NCI-H2029 (cell line): ENCODE results near the gene STX4.

ENCODE experiments used
- DNase-seq: peaks from one replicate; lab custom pipeline; 2025; lab: John Stamatoyannopoulos, UW

The STX4 gene

GRCh38 chr16:31020536-31020935 is 12.8 kb upstream of the STX4 start:
- no peak for DNase-seq

GRCh38 chr16:31022544-31023251 is 10.7 kb upstream of the STX4 start:
- no peak for DNase-seq

GRCh38 chr16:31023252-31023602 is 10.1 kb upstream of the STX4 start:
- no peak for DNase-seq

GRCh38 chr16:31023627-31024226 is 9.6 kb upstream of the STX4 start:
- no peak for DNase-seq

GRCh38 chr16:31025339-31025738 is 8.0 kb upstream of the STX4 start:
- DNase-seq, result no peak

- DNase-seq, result no peak
Measured at GRCh38 chr16:31029272-31029671, 4.1 kb upstream of the STX4 start.

GRCh38 chr16:31031276-31031675 is 2.1 kb upstream of the STX4 start:
- DNase-seq, result no peak

GRCh38 chr16:31033709-31034492 is 543 bp downstream of the STX4 start:
- peak; percentile 63 for DNase-seq

- no peak for DNase-seq
Measured at GRCh38 chr16:31036691-31037090, 3.3 kb downstream of the STX4 start.

GRCh38 chr16:31038993-31039392 is 5.6 kb downstream of the STX4 start:
- no peak for DNase-seq

- DNase-seq, result no peak
Measured at GRCh38 chr16:31042866-31043265, 9.5 kb downstream of the STX4 start.

- DNase-seq, result no peak
Measured at GRCh38 chr16:31043352-31043751, 10.0 kb downstream of the STX4 start.

- DNase-seq, result no peak
Measured at GRCh38 chr16:31043898-31044481, 10.6 kb downstream of the STX4 start.

GRCh38 chr16:31050280-31051030 is 17.1 kb downstream of the STX4 start:
- DNase-seq, result no peak

- DNase-seq, result no peak
Measured at GRCh38 chr16:31052114-31052513, 18.8 kb downstream of the STX4 start.

GRCh38 chr16:31055613-31056012 is 22.3 kb downstream of the STX4 start:
- DNase-seq, result no peak

- DNase-seq, result no peak
Measured at GRCh38 chr16:31061126-31061812, 27.9 kb downstream of the STX4 start.

GRCh38 chr16:31061813-31062440 is 28.6 kb downstream of the STX4 start:
- DNase-seq, result no peak

GRCh38 chr16:31063495-31063842 is 30.1 kb downstream of the STX4 start:
- DNase-seq, result no peak

- DNase-seq, result no peak
Measured at GRCh38 chr16:31063843-31064611, 30.7 kb downstream of the STX4 start.
